K562 (cell line): Measurements from ENCODE around the gene VPS4B. TPM values are rescaled to one million over a fixed set of nuclear protein-coding genes. Genes with fewer than 3 reads are reported as not detected.

ENCODE experiments used
- ARID3A ChIP-seq: IDR thresholded peaks from 2 replicates; pipeline ENCODE4 v1.6.1; 2012; ENCODE audit warnings: low read depth, low read length, improper control_type of control experiment, borderline replicate concordance
- CSDE1 ChIP-seq, 2 experiments: fragments of 450-650 bp; IDR thresholded peaks; 2 replicates each; pipeline ENCODE4 v1.6.1; 2016; ENCODE audit warnings: mild to moderate bottlenecking in 1 of 2
- CXXC5 ChIP-seq: fragments of 250-450 bp; sonication (Bioruptor Pico); IDR thresholded peaks from 2 replicates; pipeline ENCODE4 v1.8.0; 2022; ENCODE audit warnings: inconsistent platforms, mild to moderate bottlenecking, moderate library complexity
- DACH1 ChIP-seq: fragments of 450-650 bp; IDR thresholded peaks from 2 replicates; pipeline ENCODE4 v1.6.1; 2018; ENCODE audit not compliant: partially characterized antibody
- DPF2 ChIP-seq: fragments of 450-650 bp; IDR thresholded peaks from 2 replicates; pipeline ENCODE4 v1.6.1; 2016
- GABPA ChIP-seq: fragments of 200-800 bp; sonication (Bioruptor generic); conservative IDR thresholded peaks from 2 replicates; pipeline ENCODE4 v1.6.1; 2016; ENCODE audit warnings: low read depth, missing genetic modification characterization, missing compliant biosample characterization
- HIVEP1 ChIP-seq: fragments of 250-450 bp; sonication (Bioruptor Pico); IDR thresholded peaks from 2 replicates; pipeline ENCODE4 v1.4.0; 2020; ENCODE audit warnings: mild to moderate bottlenecking
- HNRNPH1 ChIP-seq: fragments of 200-400 bp; formaldehyde crosslinking; optimal IDR thresholded peaks from 2 replicates; pipeline ENCODE3; 2017; ENCODE audit warnings: low read depth, mild to moderate bottlenecking, low read length, moderate library complexity
- HNRNPL ChIP-seq: fragments of 200-400 bp; formaldehyde crosslinking; IDR thresholded peaks from 2 replicates; pipeline ENCODE4 v1.6.1; 2017; ENCODE audit warnings: low read depth, mild to moderate bottlenecking, low read length
- HNRNPLL ChIP-seq: fragments of 200-400 bp; formaldehyde crosslinking; IDR thresholded peaks from 2 replicates; pipeline ENCODE4 v1.6.1; 2017; ENCODE audit warnings: low read length, low read depth, mild to moderate bottlenecking; ENCODE audit not compliant: poor library complexity, severe bottlenecking
- MEF2A ChIP-seq: IDR thresholded peaks from 2 replicates; pipeline ENCODE4 v1.6.1; 2011; ENCODE audit warnings: low read depth, mild to moderate bottlenecking, low read length, moderate library complexity; ENCODE audit not compliant: control insufficient read depth
- NCOA4 ChIP-seq: fragments of 450-650 bp; IDR thresholded peaks from 2 replicates; pipeline ENCODE4 v1.6.1; 2018; ENCODE audit warnings: mild to moderate bottlenecking; ENCODE audit not compliant: partially characterized antibody
- NELFE ChIP-seq: IDR thresholded peaks from 2 replicates; pipeline ENCODE4 v1.6.1; 2011; ENCODE audit warnings: mild to moderate bottlenecking; ENCODE audit not compliant: insufficient read depth, insufficient read length
- NONO ChIP-seq, 2 experiments: fragments of 200-400 bp in 1 of 2; fragments of 450-650 bp in 1 of 2; formaldehyde crosslinking in 1 of 2; IDR thresholded peaks; 2 replicates each; pipeline ENCODE4 v1.6.1; 2017; ENCODE audit warnings: low read depth in 2 of 2, mild to moderate bottlenecking in 2 of 2, moderate library complexity in 2 of 2, low read length in 1 of 2
- RBM15 ChIP-seq: fragments of 200-400 bp; formaldehyde crosslinking; IDR thresholded peaks from 2 replicates; pipeline ENCODE4 v1.6.1; 2018; ENCODE audit warnings: mild to moderate bottlenecking, low read length, moderate library complexity; ENCODE audit not compliant: insufficient read depth
- STAG1 ChIP-seq: sonication (generic); formaldehyde crosslinking; IDR thresholded peaks from 2 replicates; pipeline ENCODE4 v1.5.0; 2020; ENCODE audit warnings: missing genetic modification reagents, borderline replicate concordance
- STAT5A ChIP-seq: IDR thresholded peaks from 2 replicates; pipeline ENCODE4 v1.6.1; 2012; ENCODE audit warnings: low read length, inconsistent platforms, borderline replicate concordance
- TEAD1 ChIP-seq, 2 experiments: fragments of 450-650 bp in 1 of 2; sonication (generic) in 1 of 2; formaldehyde crosslinking; IDR thresholded peaks; 2 replicates each; pipeline versions ENCODE4 v1.4.0 to v1.8.0; 2020 to 2022; ENCODE audit warnings: mild to moderate bottlenecking in 2 of 2, missing genetic modification reagents in 1 of 2
- ZBTB49 ChIP-seq: sonication (generic); formaldehyde crosslinking; IDR thresholded peaks from 2 replicates; pipeline ENCODE4 v1.8.0; 2022; ENCODE audit warnings: missing genetic modification reagents, mild to moderate bottlenecking, borderline replicate concordance
- ZNF165 ChIP-seq: fragments of 250-450 bp; sonication (Bioruptor Pico); IDR thresholded peaks from 2 replicates; pipeline ENCODE4 v1.4.0; 2020; ENCODE audit warnings: borderline replicate concordance
- ZNF282 ChIP-seq: sonication (generic); formaldehyde crosslinking; IDR thresholded peaks from 2 replicates; pipeline ENCODE4 v1.8.1; 2023; ENCODE audit warnings: missing genetic modification reagents
- ZNF354B ChIP-seq: fragments of 250-450 bp; sonication (Bioruptor Pico); IDR thresholded peaks from 2 replicates; pipeline ENCODE4 v1.4.0; 2020
- ZNF644 ChIP-seq: fragments of 200-800 bp; sonication (Bioruptor generic); IDR thresholded peaks from 2 replicates; pipeline ENCODE4 v1.6.1; 2016; ENCODE audit warnings: low read depth, missing genetic modification characterization, missing compliant biosample characterization
- ZNF696 ChIP-seq: fragments of 250-450 bp; sonication (Bioruptor Pico); conservative IDR thresholded peaks from 2 replicates; pipeline ENCODE4 v1.4.0; 2020; ENCODE audit warnings: mild to moderate bottlenecking, moderate library complexity
- ZNF830 ChIP-seq: fragments of 250-450 bp; sonication (Bioruptor Pico); IDR thresholded peaks from 2 replicates; pipeline ENCODE4 v1.5.0; 2021; ENCODE audit warnings: mild to moderate bottlenecking
- ZZZ3 ChIP-seq: fragments of 450-650 bp; IDR thresholded peaks from 2 replicates; pipeline ENCODE4 v1.6.1; 2016; ENCODE audit warnings: antibody characterized with exemption, mild to moderate bottlenecking, moderate library complexity
- polyA plus RNA-seq, 8 experiments: library from polyadenylated mRNA; depleted of rRNA in 4 of 8; stranded (reverse) in 5 of 8; unstranded in 3 of 8; fragments of >200 nt; fragmentation: Nextera tagmentation in 2 of 8; fragmentation: Illumina TruSeq in 1 of 8; extraction: Ambion mirVana in 2 of 8; extraction: Trizol in 1 of 8; gene quantifications; 2 replicates each; pipeline versions ENCODE4 v1.2.1 to v1.2.3, GENCODE V29; 2011 to 2014; ENCODE audit warnings: inconsistent platforms in 1 of 8, missing spikeins in 1 of 8
- total RNA-seq, 7 experiments: library from RNA; depleted of rRNA in 6 of 7; stranded (reverse); fragments of >200 nt in 6 of 7; fragmentation: Illumina TruSeq in 2 of 7; extraction: Trizol in 2 of 7; gene quantifications; 2 replicates each; pipeline versions ENCODE4 v1.2.1 to v1.2.3, GENCODE V29; 2011 to 2021; ENCODE audit warnings: low replicate concordance in 1 of 7

The VPS4B gene
- total and polyA plus RNA-seq, 9 of the 15 experiments (the other 6 are each of a cell fraction or from before 2014, with no cell fraction given), result 7.3 to 16.4 (median 10.4) TPM

GRCh38 chr18:63367053-63367953, 55.0 kb downstream of the VPS4B start, which contains the start of gene KDSR (continued):
- TF ChIP-seq ZNF165 (CRISPR knock-in tag) (no peak), CSDE1 (IDR thresholded peaks at IDR 0.05) (no peak), ZNF354B (no peak), DACH1 (no peak), NELFE (no peak), ZNF644 (tag) (no peak), STAG1 (no peak), HNRNPH1 (no peak), GABPA (tag) (no peak), ZNF830 (CRISPR knock-in tag) (no peak), NONO (IDR thresholded peaks at IDR 0.05; ENCODE audit: low read depth in 2 of 2, low read length in 1 of 2) (peak in 1 of 2 experiments; percentile 92; a peak in 2 of 4 replicates), RBM15 (no peak), ZNF696 (CRISPR knock-in tag) (no peak), DPF2 (peak; percentile 41; the same call in 1 of the 2 replicates), ZZZ3 (no peak), NCOA4 (no peak), TEAD1 (CRISPR knock-in tag; IDR thresholded peaks at IDR 0.05) (peak in 1 of 2 experiments; percentile 24; a peak in 1 of 4 replicates), ZBTB49 (no peak), ARID3A (no peak), HIVEP1 (no peak), HNRNPLL (peak; percentile 2), MEF2A (no peak), STAT5A (no peak), CXXC5 (peak; percentile 72), HNRNPL (no peak), ZNF282 (CRISPR knock-in tag) (no peak)
